Stimulated activated CD8-positive, alpha-beta memory T cell treated with anti-CD3 and anti-CD28 coated beads, Interleukin-7, amount 100 ng/mL, for 4 hours (primary cell): ENCODE results near the gene MAPK13.
"Not testable (repeated sequence)": the region's sequence is repeated elsewhere in the genome, so short reads cannot be mapped to it uniquely, and the experiment has no call there.

Experiments used
- DNase-seq, 2 donors: peaks; one replicate each; pipeline ENCODE4 v3.0.0-alpha.2; 2020; ENCODE audit warnings: low read depth in 2 of 2

MAPK13 gene

DNA sequence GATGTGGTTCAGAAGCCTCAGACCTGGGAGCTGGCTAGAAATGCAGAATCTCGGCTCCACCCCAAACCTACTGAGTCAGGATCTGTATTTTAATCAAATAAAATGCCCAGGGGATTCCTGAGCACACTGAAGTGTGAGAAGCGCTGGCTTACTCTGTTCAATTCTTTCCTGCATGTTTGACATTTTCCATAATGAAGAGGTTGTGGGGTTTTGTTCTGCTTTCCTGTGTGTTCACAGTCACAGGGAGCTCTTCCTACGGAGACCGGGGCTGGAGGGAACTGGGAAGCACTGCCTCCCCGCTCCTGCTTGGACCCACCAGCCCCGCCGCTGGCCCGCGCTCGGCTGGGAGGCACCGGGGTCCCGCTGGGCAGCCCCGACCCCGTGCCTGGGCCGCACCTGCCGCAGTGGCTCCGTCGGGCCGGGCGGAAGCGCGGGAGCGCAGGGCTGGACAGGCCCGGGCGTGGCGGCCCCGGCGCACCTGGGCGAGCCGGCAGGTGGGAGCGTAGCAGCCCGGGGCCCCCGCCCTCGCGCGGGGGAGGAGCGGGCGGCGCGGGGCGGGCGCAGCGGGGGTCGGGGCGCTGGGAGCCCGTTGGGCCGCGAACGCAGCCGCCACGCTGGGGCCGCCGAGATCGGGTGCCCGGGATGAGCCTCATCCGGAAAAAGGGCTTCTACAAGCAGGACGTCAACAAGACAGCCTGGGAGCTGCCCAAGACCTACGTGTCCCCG, at the start of gene MAPK13:
Gene MAPK13 (plus strand): TSS at position 573 of the 726 bp plus-strand sequence. CDS start 70 bp downstream, at position 643.
- no peak for DNase-seq

DNA sequence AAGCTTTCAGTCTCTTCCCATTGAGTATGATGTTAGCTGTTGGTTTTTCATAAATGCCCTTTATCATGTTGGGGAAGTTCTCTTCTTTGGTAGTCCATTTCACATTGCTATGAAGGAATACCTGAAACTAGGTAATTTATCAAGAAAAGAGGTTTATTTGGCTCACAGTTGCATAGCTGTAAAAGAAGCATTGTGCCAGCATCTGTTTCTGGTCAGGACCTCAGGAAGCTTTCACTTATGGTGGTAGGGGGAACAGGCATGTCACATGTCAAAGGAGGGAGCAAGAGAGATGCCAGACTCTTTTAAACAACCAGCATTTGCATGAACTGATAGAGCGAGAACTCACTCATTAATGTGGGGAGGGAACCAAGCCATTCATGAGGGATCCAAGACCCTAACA, 48.0 kb upstream of the MAPK13 start:
- DNase-seq = no peak

GRCh38 chr6:36083446-36083845, 46.9 kb upstream of the MAPK13 start:
- no peak for DNase-seq

DNA sequence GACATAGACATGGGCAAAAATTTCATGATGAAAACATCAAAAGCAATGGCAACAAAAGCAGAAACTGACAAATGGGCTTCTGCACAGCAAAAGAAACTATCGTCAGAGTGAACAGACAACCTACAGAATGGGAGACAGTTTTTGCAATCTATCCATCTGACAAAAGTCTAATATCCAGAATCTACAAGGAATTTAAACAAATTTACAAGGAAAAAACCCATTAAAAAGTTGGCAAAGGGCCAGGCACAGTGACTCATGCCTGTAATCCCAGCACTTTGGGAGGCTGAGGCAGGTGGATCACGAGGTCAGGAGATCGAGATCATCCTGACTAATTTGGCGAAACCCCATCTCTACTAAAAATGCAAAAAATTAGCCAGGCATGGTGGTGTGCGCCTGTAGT, 42.1 kb upstream of the MAPK13 start:
- not testable (repeated sequence) for DNase-seq

- DNase-seq = no peak
Observed at GRCh38 chr6:36089048-36089447, 41.3 kb upstream of the MAPK13 start.

GRCh38 chr6:36094238-36094637, 36.1 kb upstream of the MAPK13 start:
- DNase-seq = no peak

DNA sequence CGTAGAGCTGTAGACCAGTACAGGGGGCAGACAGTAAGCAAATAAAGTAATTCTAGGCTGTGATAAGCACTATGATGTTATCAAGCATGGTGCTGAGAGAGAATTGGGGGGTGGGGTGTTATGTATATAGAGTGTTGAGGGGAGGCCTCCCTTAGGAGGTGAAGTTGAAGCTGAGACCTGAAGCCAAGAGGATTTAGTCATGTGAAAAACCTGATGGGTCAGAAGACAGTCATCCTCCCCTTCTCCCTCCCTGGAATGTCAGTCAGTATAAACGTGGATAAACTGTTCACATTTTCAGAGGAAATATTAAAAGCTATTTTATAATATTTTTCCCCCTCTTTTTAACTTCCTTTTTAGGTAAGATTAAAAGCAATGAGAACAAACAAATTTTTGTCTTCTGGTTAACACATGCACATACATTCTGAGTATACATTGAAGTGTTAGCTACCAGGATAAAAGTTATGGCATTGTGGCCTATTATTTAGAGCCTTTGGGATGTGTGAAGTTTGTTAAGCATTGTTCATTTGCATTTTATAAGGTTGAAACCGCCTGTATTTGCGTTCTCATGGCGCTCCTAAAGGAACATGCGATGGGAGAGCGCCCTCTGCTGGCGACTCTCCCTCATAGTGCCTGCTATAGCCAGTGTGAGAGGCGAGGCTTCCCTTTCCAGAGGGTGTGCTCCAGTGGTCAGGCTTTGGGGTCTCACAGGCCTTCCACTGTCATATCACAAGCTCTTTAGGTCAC, 35.4 kb upstream of the MAPK13 start:
- peak; percentile 61 to 64 for DNase-seq

- DNase-seq = no peak
Observed at GRCh38 chr6:36095497-36096391, 34.6 kb upstream of the MAPK13 start.

- DNase-seq = no peak
Observed at GRCh38 chr6:36098253-36098919, 31.9 kb upstream of the MAPK13 start.

- DNase-seq = no peak
Observed at GRCh38 chr6:36098920-36099647, 31.2 kb upstream of the MAPK13 start.

- DNase-seq = peak in 1 of 2 donors; percentile 34
Observed at GRCh38 chr6:36099869-36100483, 30.3 kb upstream of the MAPK13 start.

GRCh38 chr6:36101691-36102090, 28.6 kb upstream of the MAPK13 start:
- no peak for DNase-seq

DNA sequence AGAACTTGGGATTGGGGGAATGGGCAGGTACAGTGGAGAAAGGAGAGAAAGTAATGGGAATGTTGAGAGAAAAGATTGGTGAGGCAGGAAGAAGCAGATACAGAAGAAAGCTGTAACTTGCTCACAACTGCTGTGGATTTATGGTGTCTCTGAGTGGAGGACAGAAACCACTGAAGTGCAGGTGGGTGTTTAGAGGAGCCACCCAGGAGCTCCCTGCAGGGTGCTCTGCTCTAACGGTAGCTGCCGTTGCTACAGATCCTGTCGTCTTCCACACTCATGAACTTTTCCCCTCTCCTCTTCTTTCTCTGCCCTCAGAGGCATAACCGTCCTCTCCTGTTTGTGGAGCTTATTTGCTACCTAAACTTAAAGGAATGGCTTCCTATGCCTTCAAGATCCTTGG, 27.5 kb upstream of the MAPK13 start:
- no peak for DNase-seq

- no peak for DNase-seq
Observed at GRCh38 chr6:36104836-36105235, 25.5 kb upstream of the MAPK13 start.

- no peak for DNase-seq
Observed at GRCh38 chr6:36109092-36109491, 21.2 kb upstream of the MAPK13 start.

- no peak for DNase-seq
Observed at GRCh38 chr6:36110050-36110449, 20.3 kb upstream of the MAPK13 start.

DNA sequence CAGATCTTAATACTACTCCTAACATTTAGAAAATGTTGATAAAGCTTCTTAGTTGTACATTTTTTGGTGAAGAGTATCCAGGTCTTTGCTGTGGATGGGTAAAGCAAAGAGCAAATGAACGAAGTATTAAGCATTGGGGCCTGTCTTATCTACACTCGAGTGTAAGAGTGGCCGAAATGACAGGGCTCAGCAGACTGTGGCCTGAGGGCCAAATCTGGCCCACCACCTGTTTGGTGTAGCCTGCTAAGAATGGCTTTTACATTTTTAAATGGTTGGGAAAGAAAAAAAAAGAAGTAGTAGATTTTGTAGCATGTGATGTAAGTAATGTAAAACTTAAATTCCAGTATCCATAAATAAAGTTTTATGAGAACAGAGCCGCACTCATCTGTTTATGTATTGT, 19.4 kb upstream of the MAPK13 start:
- no peak for DNase-seq

- no peak for DNase-seq
Observed at GRCh38 chr6:36111526-36111925, 18.8 kb upstream of the MAPK13 start.

DNA sequence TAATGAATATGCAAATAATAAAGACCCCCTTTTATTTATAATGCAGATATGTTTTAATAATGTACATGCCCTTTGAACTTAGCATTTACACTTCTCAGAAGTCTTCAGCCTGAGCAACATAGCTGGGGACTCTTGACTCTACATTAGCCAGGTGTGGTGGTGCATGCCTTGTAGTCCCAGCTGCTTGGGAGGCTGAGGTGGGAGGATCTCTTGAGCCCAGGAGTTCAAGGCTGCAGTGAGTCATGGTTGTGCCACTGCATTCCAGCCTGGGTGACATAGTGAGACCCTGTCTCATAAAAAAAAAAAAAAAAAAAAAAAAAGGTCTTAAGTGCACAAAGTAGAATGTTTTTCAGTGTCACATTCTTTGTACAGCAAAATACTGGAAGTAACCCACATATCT, 17.3 kb upstream of the MAPK13 start:
- no peak for DNase-seq

DNA sequence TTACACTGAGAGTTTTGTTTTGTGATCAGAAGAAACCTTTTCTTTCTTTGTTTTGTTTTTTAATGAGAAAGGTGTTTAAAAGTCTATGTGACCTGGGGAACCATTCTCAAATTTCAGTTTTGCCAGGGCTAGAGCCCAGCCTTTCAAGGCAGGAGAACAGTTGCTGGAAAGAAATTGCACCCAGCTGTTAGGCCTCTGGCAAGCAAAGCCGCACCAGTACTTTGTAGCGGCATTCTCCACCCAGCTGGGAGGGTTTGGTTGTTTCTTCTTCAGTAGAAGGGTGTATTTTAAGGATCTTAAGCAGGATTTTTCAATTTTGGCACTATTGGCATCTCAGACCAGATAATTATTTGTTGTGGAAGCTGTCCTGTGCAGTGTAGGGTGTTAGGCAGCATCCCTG, 16.6 kb upstream of the MAPK13 start:
- no peak for DNase-seq
